Epithelial cell of proximal tubule (primary cell): Measurements from ENCODE around the gene CNOT11. TPM values are rescaled to one million over a fixed set of nuclear protein-coding genes. Genes with fewer than 3 reads are reported as not detected.

Source experiments
- DNase-seq: peaks from one replicate; pipeline ENCODE4 v3.0.0-alpha.2; 2011; ENCODE audit warnings: low read depth
- H3K4me3 ChIP-seq: 2 replicates; pipeline ENCODE4 v1.5.1; 2011; ENCODE audit warnings: low read depth, mild to moderate bottlenecking, low read length
- total RNA-seq: library from RNA; depleted of rRNA; stranded (reverse); fragments of >200 nt; gene quantifications from 2 replicates; pipeline ENCODE4 v1.2.3, GENCODE V29; 2015
- TF ChIP-seq, protein P1 (sequence below): conservative IDR thresholded peaks from 2 replicates; pipeline ENCODE4 v1.5.1; 2012; ENCODE audit warnings: low read depth, mild to moderate bottlenecking, low read length

The CNOT11 gene
- total RNA-seq, 1 donor from 2014 or later, result 65.6 TPM

DNA sequence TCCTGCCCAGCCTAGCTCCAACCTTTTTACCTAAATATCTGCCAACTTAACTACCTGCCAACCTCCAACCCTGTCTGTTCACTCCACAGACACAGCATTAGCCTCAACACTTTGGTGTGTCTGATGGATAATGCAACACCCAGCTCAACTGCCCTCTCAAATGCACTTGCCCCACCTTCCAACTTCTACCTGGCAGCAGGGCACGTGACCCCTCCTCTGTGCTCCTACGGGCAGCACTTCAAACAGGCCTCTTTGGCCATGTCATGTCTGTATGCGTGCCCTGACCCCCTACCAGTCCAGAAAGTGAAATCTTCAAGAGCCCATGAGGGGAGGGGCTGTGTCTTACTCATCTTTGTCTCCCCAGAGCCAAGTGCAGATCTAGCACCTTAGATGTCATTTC lies 30.3 kb downstream of the CNOT11 start:
- no peak overlapping the region for H3K4me3 ChIP-seq
- no peak for DNase-seq
- TF ChIP-seq, protein P1, sequence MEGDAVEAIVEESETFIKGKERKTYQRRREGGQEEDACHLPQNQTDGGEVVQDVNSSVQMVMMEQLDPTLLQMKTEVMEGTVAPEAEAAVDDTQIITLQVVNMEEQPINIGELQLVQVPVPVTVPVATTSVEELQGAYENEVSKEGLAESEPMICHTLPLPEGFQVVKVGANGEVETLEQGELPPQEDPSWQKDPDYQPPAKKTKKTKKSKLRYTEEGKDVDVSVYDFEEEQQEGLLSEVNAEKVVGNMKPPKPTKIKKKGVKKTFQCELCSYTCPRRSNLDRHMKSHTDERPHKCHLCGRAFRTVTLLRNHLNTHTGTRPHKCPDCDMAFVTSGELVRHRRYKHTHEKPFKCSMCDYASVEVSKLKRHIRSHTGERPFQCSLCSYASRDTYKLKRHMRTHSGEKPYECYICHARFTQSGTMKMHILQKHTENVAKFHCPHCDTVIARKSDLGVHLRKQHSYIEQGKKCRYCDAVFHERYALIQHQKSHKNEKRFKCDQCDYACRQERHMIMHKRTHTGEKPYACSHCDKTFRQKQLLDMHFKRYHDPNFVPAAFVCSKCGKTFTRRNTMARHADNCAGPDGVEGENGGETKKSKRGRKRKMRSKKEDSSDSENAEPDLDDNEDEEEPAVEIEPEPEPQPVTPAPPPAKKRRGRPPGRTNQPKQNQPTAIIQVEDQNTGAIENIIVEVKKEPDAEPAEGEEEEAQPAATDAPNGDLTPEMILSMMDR, result no peak

DNA sequence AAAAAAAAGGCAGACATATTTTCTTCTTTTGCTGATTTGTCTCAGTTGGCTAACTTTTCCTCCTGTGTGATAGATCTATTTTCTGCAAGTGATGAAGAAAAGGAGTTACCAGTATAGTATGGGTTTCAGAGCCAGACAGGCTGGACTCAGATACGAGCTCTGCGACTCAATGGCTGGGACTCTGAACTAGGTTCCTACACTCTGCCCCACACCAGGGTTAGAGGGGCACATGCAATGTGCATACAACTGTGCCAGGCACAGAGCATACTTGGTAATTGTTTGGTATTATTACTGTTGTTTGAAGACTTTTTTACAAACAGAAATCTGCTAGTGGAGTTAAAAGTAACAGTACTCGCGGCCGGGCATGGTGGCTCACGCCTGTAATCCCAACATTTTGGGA lies 34.0 kb downstream of the CNOT11 start:
- TF ChIP-seq, protein P1, result no peak
- no peak for DNase-seq
- H3K4me3 ChIP-seq, result no peak overlapping the region

- DNase-seq, result no peak
- H3K4me3 ChIP-seq, result no peak overlapping the region
- TF ChIP-seq, protein P1, result no peak
Measured at GRCh38 chr2:101287303-101287702, 34.6 kb downstream of the CNOT11 start.

GRCh38 chr2:101290711-101291110 lies 38.0 kb downstream of the CNOT11 start:
- DNase-seq, result no peak
- no peak overlapping the region for H3K4me3 ChIP-seq
- TF ChIP-seq, protein P1, result no peak

- H3K4me3 ChIP-seq, result no peak overlapping the region
- no peak for DNase-seq
- TF ChIP-seq, protein P1, result no peak
Measured at GRCh38 chr2:101291973-101292372, 39.3 kb downstream of the CNOT11 start.

DNA sequence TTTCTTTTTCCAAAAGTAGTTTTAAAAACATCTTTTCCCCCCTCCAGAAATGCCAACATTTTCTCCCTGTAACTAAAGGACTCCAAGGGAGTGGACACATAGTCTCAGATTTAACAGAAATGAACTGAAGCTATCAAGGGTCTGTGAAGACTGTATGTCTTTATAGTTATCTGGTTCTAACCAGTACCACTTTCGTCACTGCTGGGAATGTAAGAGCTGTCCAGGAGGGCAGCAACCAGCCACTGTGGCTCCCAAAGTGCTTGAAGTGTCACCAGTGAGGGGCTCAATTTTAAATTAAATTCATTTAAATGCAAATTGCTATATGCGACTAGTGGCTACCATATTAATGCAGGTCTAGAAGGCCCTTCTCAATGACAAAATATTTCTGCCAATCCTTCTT lies 40.9 kb downstream of the CNOT11 start:
- no peak overlapping the region for H3K4me3 ChIP-seq
- TF ChIP-seq, protein P1, result no peak
- no peak for DNase-seq

- TF ChIP-seq, protein P1, result no peak
- H3K4me3 ChIP-seq, result no peak overlapping the region
- DNase-seq, result no peak
Measured at GRCh38 chr2:101294861-101295260, 42.2 kb downstream of the CNOT11 start.
